LoVo (cell line): ENCODE measurements around the gene FAM222B.
"Not testable (repeated sequence)": the region's sequence is repeated elsewhere in the genome, so short reads cannot be mapped to it uniquely, and the experiment has no call there.

ENCODE experiments used
- DNase-seq: peaks from one replicate; pipeline ENCODE4 v3.0.0-alpha.2; 2016; ENCODE audit warnings: low spot score

The FAM222B gene

DNA sequence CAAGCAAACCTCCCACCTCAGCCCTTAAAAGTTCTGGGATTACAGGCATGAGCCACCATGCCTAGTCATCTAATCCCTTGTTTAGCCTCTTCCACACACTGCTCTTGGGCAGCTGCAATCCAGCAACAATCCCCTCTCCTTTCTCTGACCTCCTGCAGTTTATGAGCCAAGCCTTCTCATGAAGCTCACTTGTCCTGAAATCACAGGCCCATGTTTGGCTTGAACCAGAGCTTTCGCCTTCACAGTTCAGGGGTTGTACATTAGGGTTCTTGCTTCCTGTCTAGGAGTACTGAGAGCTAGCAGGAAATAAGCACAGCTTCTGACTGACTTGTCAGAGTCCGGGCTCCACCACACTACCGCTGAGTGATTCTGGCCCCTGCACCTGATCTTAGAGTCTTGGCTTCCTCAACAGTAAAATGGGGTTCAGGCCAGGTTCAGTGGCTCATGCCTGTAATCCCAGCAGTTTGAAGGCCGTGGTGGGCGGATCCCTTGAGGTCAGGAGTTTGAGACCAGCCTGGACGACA lies 28.5 kb upstream of the FAM222B start:
- no peak for DNase-seq

DNA sequence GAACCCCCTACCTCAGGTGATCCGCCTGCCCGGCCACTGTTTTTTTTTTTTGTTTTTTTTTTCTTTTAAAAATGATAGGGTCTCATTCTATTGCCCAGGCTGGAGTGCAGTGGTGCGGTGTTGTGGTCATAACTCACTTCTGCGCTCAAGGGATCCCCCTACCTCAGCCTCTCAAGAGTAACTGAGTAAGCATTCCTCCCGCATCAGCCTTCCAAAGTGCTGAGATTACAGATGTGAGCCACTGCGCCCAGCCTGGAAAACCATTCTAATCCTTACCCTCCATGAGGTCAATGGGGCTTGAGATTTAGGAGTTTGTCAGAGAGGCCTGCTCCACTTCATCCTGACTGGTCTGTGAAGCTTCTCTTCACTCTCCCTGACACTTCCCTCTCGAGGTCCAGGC lies 24.7 kb upstream of the FAM222B start:
- DNase-seq, result no peak

DNA sequence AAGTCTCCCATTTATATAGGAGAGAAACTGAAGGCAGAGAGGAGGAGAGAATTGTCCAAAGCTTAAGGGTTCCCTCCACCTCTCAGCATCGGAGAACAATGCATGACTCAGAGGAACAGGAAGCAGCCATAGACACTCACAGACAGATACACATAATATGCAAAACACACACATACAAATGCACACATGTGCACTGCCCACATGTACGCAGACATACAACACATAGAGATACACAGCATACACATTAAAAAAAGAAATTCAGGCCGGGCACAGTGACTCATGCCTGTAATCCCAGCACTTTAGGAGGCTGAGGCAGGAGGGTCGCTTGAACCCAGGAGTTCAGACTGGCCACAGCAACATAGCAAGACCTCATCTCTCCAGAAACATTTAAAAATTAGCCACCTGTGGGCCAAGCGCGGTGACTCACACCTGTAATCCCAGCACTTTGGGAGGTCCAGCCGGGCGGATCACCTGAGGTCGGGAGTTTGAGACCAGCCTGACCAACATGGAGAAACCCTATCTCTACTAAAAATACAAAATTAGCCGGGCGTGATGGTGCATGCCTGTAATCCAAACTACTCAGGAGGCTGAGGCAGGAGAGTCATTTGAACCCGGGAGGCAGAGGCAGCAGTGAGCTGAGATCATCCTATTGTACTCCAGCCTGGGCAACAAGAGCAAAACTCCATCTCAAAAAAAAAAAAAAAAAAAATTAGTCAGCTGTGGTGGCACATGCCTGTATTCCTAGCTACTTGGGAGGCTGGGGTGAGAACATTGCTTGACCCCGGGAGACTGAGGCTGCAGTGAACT lies 23.6 kb upstream of the FAM222B start:
- DNase-seq, result no peak

GRCh38 chr17:28864991-28865849 lies 22.6 kb upstream of the FAM222B start:
- DNase-seq, result peak; percentile 55

- no peak for DNase-seq
Observed at GRCh38 chr17:28863953-28864352, 21.4 kb upstream of the FAM222B start.

DNA sequence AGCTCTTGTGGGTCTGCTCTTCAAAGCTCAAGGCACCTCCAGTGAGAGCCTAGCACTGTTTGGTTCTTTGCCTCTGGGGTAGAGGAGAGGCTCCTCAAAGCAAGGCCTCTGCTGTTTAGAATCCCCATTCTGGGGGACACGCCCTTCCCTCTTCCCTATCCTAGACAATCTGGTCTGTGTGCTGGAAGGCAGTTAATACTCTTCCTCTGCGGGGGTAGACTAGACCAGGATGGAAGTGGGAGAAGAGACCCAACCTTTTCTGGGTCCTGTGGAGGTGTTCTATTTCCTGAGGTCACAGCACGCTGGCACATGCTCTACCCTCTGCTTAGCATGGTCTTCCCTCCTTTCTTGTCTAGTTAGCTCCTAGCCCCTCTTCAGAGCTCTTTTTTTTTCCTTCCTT lies 20.0 kb upstream of the FAM222B start:
- DNase-seq, result no peak

DNA sequence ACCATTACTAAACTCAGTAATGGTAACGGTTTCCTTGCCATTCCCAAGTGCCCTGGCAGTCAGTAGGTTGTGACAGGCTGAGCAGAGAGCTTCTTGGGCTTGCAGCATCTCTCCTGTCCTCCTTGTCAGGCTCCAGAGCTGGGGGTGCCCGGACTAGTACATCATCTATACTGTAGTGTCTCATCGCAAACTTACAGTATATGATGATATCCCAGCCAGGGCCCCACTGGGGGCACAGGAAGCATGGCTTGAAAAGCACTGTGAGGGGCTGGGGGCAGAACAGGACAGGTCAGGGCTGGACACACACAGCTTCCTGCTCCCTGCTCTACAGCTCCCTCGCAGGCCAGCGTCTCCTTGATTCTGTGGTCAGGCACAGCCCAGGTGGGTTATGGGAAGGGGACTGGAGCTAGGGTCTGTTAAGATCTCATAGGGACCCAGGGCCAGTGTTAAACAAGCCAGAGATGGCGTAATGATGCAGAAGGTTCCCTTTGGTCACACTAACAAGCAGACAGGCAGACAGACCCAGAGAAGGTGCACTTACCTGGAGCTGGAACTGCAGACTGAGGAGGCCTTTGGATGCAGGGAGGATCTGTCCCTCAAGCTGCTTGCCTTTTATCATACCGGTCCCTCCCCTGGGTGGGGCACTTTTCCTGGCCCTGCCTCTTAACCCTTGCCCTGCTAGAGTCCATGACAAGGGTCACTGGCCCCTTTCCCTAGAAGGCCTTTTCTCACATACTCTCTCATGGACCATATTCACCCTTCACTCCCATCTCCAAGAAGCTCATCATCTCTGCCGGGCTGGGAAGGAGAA lies 19.0 kb upstream of the FAM222B start:
- DNase-seq, result no peak

DNA sequence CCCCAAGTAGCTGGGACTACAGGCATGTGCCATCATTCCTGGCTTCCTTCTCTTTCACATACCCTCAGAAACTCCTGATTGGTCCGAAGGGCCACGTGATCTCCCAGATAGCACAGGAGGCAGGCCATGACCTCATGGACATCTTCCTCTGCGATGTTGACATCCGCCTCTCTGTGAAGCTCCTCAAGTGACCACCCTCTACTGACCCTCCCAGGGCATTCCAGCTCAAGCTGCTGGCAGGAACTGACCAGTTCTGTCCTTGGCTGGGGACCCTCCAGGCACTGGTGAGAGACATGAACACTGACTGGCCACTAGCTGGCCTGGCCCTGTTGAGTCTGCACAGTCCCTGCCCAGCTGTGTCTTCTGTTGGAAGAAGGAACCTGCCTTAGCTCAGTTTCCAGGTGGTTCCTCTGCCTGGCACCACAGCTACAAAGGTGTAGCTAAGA lies 17.8 kb upstream of the FAM222B start:
- DNase-seq, result no peak

DNA sequence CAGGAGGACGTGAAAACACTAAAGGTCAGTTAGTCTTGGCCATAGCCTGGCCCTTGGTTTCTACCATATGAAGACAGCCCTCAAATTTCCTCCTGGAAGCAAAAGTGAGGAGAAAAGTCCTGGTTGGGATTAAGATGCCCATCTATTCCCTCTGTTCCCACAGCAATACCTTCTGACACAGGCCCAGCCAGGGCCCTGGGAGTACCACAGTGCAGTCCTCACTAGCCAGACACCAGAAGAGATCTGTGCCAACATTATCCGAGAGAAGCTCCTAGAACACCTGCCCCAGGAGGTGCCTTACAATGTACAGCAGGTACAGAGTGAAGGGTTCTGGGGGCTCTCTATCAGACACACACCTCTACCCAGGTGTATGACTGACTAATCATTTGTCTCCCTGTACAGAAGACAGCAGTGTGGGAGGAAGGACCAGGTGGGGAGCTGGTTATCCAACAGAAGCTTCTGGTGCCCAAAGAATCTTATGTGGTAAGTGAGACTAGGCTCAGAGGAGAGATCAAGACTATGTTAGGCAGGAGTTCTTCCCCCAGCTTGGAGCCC lies 16.3 kb upstream of the FAM222B start:
- no peak for DNase-seq

DNA sequence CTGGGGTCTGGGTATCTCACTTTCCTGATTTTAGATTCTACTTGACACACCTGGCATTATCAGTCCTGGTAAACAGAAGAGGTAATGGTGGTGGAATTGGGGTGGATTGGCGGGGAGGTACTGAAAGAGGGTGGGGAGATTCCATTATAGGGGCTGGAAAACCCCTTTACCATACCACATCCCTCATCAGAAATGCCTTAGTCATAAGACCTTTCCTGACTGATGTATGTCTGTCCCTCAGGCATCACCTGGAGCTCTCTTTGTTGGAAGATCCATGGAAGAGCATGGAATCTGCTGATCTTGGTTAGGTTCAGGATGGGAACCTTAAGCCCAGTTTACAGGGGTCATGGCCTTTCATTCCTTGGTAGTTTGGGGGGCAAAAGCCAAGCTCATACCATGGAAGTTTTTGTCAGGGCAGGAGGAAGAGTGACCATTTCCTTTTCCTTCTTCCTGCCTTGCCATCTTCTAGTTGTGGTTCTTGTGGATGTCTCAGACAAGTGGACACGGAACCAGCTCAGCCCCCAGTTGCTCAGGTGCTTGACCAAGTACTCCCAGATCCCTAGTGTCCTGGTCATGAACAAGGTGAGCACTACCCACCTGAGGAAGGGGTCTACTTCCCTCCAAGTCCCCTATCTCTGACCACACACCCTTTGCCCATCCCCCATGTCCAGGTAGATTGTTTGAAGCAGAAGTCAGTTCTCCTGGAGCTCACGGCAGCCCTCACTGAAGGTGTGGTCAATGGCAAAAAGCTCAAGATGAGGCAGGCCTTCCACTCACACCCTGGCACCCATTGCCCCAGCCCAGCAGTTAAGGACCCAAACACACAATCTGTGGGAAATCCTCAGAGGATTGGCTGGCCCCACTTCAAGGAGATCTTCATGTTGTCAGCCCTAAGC lies 15.6 kb upstream of the FAM222B start:
- DNase-seq, result no peak

GRCh38 chr17:28856028-28856574 lies 13.5 kb upstream of the FAM222B start:
- no peak for DNase-seq

DNA sequence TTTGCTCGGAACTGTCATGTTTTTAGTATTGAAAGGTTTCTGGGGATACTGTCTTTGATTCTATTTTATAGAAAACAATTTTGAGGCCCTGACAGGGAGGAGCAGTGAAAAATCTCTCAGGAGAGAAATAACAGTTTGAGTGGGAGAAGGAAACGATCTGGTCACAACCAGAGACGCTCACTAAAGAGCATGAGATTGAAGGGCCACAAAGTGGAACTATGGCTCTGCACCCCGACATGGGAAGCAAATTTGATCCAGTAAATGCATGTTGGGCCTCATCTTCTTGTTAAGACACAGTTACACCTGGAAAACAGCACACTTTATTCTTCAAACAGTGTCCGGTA lies 12.7 kb upstream of the FAM222B start:
- no peak for DNase-seq

GRCh38 chr17:28854457-28855335 lies 12.1 kb upstream of the FAM222B start, which contains the start of gene ERAL1:
Gene ERAL1 (plus strand): TSS chr17:28855016. CDS start chr17:28855035, 19 bp downstream.
- peak; percentile 83 for DNase-seq

GRCh38 chr17:28853295-28853694 lies 10.7 kb upstream of the FAM222B start:
- no peak for DNase-seq

DNA sequence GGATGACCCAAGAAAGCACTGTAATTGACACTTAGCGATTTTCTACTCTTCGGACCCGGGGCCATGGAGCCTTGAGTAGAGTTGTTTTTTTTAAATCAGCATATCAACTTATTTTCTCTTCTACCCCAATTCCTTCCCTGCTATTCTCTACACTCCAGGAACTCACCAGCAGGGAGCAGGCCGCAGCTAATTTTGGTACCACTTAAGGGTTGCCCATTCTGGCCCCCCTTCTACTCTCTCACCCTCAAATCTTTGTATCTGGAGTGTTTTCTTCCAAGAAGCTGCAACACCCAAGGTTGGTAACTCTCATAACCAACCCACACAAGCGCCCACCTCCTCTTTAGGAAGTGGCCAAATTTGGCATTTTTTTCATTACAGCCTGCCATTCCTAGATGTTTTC lies 6.7 kb upstream of the FAM222B start:
- no peak for DNase-seq

- DNase-seq, result not testable (repeated sequence)
Observed at GRCh38 chr17:28848667-28849066, 6.1 kb upstream of the FAM222B start.

- not testable (repeated sequence) for DNase-seq
Observed at GRCh38 chr17:28846699-28847098, 4.1 kb upstream of the FAM222B start.

GRCh38 chr17:28846231-28846630 lies 3.6 kb upstream of the FAM222B start:
- DNase-seq, result peak; percentile 11

DNA sequence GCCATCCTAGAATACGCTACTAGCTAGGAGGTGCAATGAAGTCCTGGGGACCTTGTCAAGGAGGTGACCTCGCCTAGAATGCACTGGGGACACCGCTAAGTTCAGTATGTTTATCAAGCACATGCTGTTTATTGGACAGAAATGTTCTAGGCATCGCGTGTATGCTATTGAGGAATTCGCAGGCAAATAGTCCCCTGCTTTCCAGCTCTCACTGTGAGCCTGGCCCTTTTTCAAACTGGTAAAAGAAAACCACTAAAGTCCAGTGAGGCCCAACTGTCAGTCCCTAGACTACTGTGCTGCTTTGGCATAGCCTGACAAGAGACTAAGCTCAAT lies 1.2 kb upstream of the FAM222B start:
- no peak for DNase-seq

- DNase-seq, result peak; percentile 22
Observed at GRCh38 chr17:28841901-28842281, 699 bp downstream of the FAM222B start.
